GM19328 (cell line): ENCODE measurements around the gene SP8.

Experiments
- ATAC-seq: cut with Tn5 transposase; IDR thresholded peaks from one replicate; pipeline ENCODE4 v1.9.1; 2021; ENCODE audit warnings: mild to moderate bottlenecking, moderate library complexity; ENCODE audit not compliant: unreplicated experiment

Gene SP8

DNA sequence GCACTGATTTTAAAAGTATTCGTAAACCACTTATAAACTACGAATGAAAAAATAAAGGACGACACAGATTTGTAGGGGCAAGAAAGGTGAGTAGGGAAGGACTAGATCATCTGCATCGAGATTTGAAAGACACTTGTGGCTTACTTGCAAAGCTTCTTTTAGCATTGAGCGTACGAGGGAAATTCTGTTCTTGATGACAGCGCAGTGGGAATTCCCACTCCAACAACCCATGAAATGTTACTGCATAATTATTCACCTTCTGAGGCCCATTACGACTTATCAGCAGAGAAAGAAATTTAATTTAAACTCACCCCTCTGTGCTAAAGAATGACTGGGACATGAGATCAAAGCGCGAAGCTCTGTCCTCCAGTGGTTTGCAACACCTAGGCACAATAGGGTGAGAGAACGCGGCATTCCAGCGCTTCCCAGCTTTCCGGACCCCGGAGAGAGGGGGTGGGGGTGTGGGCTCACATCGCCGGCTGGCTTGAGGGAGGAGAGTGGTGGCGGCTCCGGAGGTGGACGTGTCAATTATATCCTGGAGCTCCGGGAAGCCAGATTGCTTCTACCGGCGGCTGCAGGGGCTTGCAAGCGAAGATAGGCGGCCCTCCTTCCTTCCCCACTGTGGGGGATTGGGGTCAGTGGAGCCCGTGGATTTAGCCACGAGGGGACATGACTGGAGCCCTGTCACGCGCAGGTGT, 10.3 kb downstream of the SP8 start:
- ATAC-seq, result no peak

- ATAC-seq, result no peak
Observed at GRCh38 chr7:20754001-20754400, 32.7 kb downstream of the SP8 start.

DNA sequence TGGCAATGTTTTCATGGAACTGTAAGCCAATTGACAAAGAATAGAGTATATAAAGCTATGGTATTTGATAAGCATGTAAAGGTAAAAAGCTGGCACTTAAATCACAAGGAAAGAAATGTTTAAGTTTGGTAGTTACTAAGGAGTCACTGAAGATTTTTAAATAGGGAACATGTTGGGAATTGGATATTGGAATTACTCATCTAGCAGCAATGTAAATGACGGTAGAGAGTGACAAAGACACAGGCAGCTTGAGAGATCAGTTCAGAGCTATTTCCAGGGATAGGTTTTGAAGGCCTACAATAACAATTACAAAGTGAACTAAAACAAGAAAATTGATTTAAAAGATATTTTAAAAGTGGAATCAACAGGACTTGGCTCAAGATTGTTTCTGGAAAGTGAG, 36.8 kb downstream of the SP8 start:
- ATAC-seq, result no peak

GRCh38 chr7:20748853-20749252, 37.8 kb downstream of the SP8 start:
- no peak for ATAC-seq

DNA sequence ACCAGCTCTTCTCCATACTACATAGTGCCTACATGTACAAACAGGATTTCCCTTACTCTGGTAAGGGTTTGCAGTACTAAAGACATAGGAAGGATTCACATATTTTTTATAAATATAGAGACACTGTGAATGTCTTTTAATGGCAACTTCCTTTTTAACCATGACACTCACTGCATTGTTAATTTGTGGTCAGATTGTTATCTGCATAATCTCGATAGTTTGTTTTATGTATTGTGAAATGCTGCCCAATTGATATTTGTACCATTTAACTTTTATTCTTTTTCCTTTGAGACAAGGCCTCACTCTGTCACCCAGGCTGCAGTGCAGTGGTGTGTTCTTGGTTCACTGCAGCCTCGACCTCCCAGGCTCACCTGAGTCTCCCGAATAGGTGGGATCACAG, 39.7 kb downstream of the SP8 start:
- ATAC-seq, result no peak

GRCh38 chr7:20745702-20746101, 41.0 kb downstream of the SP8 start:
- no peak for ATAC-seq

DNA sequence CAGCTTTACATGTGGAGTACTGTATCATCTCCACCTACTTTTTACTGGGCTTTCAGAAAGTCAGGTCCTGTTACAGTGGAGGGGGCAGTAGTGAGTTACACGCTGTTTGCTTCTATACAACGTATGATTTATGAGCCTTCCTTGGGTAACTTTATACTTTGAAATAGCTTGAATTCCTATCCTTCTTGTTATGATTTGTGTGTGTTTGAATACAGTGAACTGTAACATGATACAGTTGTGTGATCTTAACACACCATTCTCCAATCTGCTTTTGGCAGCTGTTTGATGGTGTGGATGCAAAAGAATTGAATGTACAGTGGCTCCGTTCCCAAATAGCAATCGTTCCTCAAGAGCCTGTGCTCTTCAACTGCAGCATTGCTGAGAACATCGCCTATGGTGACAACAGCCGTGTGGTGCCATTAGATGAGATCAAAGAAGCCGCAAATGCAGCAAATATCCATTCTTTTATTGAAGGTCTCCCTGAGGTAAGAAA, 41.7 kb downstream of the SP8 start:
- ATAC-seq, result no peak

DNA sequence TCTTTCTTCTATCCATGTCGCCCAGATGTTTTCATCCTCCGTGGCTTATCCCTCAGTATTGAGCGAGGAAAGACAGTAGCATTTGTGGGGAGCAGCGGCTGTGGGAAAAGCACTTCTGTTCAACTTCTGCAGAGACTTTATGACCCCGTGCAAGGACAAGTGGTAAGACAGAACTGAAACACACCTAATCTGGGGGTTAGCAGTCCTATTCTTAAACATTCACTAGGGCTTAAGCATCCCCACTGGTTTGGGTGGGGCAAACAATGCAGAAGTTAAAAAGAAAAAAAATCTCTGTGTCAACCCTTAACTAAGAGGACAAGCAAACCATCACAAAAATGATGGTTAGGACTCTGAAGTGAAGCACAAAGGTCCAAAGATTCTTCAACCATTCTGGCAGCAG, 43.8 kb downstream of the SP8 start:
- ATAC-seq, result no peak

GRCh38 chr7:20741801-20742200, 44.9 kb downstream of the SP8 start:
- ATAC-seq, result no peak

GRCh38 chr7:20738518-20739481, 47.9 kb downstream of the SP8 start:
- no peak for ATAC-seq

GRCh38 chr7:20737840-20738448, 48.7 kb downstream of the SP8 start:
- no peak for ATAC-seq

GRCh38 chr7:20735346-20736065, 51.2 kb downstream of the SP8 start:
- ATAC-seq, result no peak
